Globus pallidus (tissue), 1 donor: ENCODE data around the gene HBG2.
"Not testable (repeated sequence)": the region's sequence is repeated elsewhere in the genome, so short reads cannot be mapped to it uniquely, and the experiment has no call there.

Experiments
- DNase-seq: peaks from one replicate; pipeline ENCODE4 v3.0.0-alpha.2; 2015; ENCODE audit warnings: low spot score

HBG2 gene

DNA sequence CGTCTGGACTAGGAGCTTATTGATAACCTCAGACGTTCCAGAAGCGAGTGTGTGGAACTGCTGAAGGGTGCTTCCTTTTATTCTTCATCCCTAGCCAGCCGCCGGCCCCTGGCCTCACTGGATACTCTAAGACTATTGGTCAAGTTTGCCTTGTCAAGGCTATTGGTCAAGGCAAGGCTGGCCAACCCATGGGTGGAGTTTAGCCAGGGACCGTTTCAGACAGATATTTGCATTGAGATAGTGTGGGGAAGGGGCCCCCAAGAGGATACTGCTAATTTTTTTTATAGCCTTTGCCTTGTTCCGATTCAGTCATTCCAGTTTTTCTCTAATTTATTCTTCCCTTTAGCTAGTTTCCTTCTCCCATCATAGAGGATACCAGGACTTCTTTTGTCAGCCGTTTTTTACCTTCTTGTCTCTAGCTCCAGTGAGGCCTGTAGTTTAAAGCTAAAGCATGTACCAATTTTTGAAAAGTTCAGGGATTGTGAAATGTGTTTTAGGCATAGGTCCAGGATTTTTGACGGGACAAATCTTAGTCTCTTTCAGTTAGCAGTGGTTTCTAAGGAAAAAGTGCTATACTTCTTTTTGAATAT, 4.7 kb downstream of the HBG2 start, which contains the start of gene HBG1:
TSS of gene HBG1 (minus strand) at position 51 of the 590 bp plus-strand sequence. CDS start 53 bp downstream, outside the sequence.
- DNase-seq, result not testable (repeated sequence)

GRCh38 chr11:5248498-5248897, 6.1 kb downstream of the HBG2 start:
- DNase-seq, result not testable (repeated sequence)

DNA sequence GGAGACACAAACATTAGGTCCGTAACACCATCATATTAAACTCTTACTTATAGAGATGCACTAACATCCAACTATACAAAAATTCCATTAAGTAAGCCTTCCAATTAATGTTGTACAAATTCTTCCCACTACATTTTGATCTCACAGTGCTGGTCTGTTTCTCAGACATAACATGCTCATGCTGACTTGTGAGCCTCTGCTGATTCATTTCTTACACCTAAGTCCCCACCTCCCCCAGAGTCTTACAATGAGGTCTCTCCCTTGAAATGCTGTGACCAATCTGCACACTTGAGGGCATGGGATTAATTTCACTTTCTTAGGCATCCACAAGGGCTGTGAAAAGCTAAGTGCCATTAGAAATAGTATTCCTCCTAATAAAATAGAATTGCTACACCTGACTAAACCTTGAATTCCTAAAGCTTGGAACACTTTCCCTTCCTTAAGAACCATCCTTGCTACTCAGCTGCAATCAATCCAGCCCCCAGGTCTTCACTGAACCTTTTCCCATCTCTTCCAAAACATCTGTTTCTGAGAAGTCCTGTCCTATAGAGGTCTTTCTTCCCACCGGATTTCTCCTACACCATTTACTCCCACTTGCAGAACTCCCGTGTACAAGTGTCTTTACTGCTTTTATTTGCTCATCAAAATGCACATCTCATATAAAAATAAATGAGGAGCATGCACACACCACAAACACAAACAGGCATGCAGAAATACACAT, 6.9 kb downstream of the HBG2 start:
- no peak for DNase-seq

DNA sequence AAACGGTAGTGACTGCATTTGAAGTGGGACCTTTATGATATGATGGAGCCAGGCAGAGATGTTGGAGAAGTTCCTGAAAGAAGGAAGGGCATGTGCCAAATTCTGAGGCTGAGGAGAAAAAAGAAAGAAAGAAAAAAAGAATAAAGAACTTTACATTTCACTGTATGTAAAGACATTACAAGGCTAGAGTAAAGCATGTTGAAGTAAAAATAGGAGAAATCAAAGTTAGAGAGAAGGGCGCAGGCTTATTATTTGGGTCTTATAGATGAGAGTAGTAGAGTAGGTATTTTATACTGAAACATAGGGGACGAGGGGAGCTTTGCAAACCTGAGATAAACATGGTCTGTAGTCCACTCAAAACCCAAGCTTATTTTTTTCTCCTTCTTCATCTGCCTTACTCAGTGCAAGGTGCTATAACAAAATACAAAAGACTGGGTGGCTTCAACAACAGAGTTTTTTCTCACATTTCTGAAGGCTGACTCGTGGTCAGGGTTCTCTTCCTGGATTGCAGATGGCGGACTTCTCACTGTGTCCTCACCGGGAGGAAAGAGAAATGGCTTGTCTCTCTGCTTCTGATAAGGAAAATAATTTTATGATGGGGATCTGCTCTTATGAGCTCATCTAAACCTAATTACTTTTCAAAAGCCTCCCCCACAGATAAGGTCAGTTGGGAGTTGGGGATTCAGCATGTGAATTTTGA, 7.7 kb downstream of the HBG2 start:
- no peak for DNase-seq

- DNase-seq, result no peak
Measured at GRCh38 chr11:5245155-5245554, 9.4 kb downstream of the HBG2 start.

GRCh38 chr11:5243816-5244180, 10.8 kb downstream of the HBG2 start:
- no peak for DNase-seq

DNA sequence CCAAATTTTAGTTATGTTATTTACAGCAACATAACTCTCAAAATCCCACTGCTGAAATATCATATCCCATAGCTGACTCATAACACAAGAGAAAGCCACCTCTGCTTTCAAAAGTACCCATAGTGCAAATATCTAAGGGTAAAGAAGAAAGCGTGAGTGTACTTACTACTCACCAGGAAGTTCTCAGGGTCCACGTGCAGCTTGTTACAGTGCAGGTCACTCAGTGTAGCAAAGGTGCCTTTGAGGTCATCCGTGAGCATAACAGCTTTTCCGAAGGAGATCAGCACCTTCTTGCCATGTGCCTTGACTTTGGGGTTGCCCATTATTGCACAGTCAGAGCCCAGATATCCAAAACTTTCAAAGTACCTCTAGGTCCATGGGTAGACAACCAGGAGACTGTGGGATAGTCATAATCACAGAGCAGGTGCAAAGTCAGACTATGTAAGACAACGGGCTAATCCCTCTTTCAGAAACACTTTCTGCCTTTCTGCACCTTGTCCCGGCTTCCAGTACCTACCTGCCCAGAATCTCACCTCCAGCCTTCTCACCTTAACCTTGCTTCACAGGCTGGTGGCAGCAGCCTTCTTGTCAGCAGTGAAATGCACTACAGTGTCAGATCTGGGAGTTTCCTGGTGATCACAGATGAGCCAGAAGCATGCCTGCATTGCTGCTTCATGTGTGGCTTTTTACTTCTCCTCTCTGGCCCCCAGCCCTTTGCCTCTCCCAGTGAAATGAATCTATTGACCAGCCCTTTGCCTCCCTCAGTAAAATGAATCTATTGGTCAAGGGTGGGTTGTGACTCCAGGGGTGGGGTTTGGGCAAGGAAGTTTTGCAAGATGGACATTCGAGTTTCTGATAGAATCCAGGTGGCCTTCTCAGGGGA, 11.4 kb downstream of the HBG2 start:
- no peak for DNase-seq

DNA sequence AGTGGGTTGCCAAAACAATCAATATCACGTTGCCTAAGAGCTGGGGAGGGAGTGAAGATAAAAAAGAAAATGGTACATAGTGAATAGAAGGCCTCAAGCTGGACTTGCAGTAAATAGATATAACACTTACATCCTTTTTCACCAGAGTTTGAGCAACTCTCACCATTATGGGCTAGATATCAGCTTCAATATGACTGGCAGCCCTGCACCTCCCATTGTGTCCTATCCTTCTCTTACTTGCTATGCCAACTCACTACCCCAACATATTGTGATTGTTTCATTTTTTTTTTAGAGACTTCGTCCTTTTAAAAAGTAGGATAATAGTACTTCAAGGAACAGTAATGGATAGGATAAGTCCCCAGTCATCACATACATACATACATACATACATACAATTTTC, 12.4 kb downstream of the HBG2 start:
- no peak for DNase-seq

GRCh38 chr11:5241458-5241857, 13.1 kb downstream of the HBG2 start:
- no peak for DNase-seq

DNA sequence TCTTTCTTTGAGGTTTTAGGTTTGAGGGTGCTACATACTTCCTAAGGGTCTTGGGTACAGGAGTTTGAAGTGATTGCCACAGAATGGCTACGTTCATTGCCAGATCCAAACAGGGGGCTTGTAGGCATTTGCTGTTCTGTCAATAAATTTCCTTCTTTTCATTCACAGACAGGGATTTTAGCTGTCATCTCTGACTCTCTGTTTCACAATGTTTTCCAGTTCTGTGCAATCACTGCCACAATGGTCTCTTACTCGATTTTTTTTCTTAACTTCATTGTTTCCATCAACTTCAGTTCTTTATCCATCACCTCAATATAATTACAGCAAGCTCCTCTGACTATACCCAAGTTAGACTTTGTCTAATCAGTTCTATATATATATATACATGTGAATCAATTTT, 14.1 kb downstream of the HBG2 start:
- no peak for DNase-seq

DNA sequence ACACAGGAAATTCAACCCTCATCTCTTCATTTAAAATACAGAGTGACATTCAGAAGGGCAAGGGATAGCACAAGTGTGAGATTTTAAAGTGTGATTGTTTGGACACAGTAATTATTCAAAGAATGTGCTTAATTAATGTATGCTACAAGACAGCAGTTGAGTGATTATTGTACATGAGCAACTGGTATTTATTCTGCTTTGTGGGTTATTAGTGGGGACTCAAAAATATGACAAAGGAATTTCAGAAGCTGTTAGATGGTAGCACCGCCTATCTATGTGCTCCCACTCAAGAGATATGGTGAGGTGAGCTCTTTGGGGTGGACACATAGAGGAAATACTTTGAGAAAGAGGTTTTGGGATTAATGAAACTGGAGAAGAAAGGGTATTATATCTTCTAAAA, 14.5 kb downstream of the HBG2 start:
- DNase-seq, result no peak

- DNase-seq, result no peak
Measured at GRCh38 chr11:5239046-5239445, 15.5 kb downstream of the HBG2 start.

GRCh38 chr11:5238486-5238885, 16.1 kb downstream of the HBG2 start:
- DNase-seq, result no peak

- DNase-seq, result no peak
Measured at GRCh38 chr11:5237420-5237819, 17.2 kb downstream of the HBG2 start.

DNA sequence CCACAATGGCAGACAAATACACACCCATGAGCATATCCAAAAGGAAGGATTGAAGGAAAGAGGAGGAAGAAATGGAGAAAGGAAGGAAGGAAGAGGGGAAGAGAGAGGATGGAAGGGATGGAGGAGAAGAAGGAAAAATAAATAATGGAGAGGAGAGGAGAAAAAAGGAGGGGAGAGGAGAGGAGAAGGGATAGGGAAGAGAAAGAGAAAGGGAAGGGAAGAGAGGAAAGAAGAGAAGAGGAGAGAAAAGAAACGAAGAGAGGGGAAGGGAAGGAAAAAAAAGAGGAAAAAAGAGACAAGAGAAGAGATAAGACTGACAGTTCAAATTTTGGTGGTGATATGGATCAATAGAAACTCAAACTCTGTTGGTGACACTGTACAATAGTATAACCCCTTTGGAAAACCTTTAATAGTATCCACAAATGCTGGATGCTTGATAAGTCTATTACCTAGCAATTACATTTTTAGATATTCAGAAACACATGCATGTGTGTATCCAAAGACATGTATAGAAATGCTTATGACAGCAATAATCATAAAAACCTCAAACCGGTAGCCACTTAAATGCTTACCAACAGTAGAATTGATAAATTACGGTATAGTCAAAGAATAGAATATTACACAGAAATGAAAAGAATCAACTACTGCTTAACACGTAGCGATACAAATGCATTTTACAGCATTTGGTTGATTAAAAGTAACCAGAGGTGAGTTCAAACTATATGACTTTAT, 19.1 kb downstream of the HBG2 start:
- DNase-seq, result no peak

GRCh38 chr11:5234381-5234834, 20.2 kb downstream of the HBG2 start, which contains the start of gene HBD:
Gene HBD (minus strand): TSS chr11:5234483. CDS start chr11:5234433, 50 bp downstream.
- DNase-seq, result no peak

DNA sequence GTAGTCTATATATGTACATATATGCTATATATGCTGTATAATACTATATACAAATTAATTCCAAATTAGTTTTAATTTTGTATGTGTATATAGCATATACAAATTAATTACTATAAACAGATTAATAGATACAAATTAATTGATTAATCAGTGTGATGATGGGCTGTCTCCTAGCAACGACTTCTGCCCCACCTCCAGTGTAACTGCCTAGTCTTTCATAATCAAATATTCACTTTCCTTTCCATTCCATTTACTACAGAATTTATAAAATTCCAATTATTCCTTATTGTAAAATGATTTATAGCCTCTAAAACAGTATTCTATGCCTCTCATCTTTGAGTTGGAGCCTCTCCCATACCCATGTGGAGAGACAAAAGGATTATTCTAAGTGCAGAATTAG, 21.3 kb downstream of the HBG2 start:
- no peak for DNase-seq

DNA sequence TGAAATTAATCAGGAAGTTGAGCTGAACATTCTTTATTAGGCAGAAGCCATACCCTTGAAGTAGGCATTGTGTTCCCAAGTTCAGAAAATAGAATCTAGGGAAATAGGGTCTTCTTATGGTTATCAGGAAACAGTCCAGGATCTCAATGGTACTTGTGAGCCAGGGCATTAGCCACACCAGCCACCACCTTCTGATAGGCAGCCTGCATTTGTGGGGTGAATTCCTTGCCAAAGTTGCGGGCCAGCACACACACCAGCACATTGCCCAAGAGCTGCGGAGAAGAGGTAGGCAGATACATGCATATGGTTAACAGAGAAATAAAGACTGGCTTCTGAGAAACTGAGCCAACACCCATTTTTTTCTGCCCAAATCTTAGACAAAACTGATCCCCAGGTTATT, 21.8 kb downstream of the HBG2 start:
- no peak for DNase-seq

- no peak for DNase-seq
Measured at GRCh38 chr11:5232176-5232575, 22.4 kb downstream of the HBG2 start.

DNA sequence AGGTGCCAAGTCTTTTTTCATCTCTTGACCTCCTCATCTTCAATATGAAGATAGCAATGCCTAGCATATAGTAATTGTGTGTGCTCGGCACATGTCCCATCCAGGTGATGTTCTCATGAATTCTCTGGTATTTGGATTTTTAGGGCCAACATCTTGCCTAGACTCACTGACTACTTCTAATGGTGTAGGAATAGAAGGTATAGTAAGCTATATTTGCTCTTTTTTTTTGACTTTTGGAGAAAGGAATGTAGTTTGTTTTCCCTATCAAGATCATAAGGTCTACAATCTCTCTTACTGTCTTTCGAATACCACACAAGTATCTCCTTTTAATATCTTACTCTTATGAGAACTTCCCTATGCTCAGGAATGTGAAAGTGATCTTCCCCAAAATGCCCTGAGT, 23.5 kb downstream of the HBG2 start:
- DNase-seq, result no peak

DNA sequence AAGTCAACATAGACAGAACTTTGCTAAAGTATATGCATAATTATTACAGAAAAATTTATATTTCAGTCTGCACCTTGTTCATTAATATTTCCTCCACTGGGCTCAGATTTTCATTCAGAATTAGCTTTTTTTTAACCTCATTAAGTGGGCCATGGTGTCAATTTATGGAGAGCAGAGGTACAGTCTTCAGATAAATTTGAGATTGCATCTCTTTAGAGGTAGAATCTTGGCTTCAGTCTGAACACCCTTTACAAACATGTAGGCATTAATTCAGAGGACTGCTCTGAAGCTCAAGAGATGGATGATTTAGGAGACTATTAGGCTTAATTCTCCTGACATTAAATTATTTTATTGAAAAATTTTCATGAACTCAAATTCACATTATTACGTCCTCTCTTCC, 24.3 kb downstream of the HBG2 start:
- DNase-seq, result no peak
